ENCODE data around the gene GJA4.
"Not testable (repeated sequence)": the region's sequence is repeated elsewhere in the genome, so short reads cannot be mapped to it uniquely, and the experiment has no call there.

Gene GJA4

GRCh38 chr1:34768856-34769255 lies 23.9 kb upstream of the GJA4 start:
- no peak for DNase-seq

GRCh38 chr1:34770891-34771504 lies 21.8 kb upstream of the GJA4 start:
- DNase-seq: peak in 36 of 58 donors; percentile 4 to 82 (median 32)

DNA sequence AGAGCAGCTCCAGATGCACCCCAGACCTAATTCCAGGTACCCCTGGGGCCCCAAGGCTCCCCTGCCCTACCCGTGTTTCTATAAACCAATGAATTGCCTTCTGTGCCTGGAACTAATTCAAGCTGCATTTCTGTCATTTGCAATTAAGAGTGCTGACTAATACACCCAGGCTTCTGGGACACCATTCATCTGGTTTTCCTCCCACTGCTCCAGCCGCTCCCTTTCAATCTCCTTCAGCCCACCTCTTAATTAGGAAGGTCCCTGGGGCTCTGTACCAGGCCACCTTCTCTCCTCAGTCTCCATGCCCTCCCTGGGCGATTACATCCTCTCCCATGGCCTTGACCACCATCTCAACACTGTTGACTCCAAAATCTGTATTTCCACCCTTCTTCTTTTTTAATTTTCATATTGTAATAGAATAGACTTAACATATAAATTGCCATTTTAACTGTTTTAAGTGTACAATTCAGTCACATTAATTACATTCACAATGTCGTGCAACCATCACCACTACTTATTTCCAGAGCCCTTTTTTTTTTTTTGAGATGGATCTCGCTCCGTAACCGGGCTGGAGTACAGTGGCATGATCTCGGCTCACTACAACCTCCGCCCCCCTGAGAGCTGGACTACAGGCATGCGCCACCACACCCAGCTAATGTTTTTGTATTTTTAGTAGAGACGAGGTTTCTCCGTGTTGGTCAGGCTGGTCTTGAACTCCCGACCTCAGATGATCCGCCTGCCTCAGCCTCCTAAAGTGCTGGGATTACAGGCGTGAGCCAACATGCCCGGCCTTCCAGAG lies 21.0 kb upstream of the GJA4 start:
- peak in 3 of 58 donors; percentile 25 to 32 (median 31) for DNase-seq

DNA sequence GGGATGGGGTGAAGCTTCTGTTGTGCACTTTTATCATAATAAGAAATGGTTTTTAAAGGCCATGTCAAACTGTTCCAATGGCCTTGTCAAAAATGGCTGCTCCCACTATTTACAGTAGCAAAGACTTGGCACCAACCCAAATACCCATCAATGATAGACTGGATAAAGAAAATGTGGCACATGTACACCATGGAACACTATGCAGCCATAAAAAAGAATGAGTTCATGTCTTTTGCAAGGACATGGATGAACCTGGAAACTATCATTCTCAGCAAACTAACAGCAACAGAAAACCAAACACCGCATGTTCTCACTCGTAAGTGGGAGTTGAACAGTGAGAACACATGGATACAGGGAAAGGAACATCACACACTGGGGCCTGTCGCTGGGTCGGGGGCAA lies 19.7 kb upstream of the GJA4 start:
- not testable (repeated sequence) for DNase-seq

- no peak for DNase-seq
These were observed 17.8 kb upstream of the GJA4 start for GRCh38 chr1:34774957-34775356.

GRCh38 chr1:34776911-34777310 lies 15.9 kb upstream of the GJA4 start:
- DNase-seq: no peak

GRCh38 chr1:34777519-34778321 lies 15.1 kb upstream of the GJA4 start:
- DNase-seq: no peak

GRCh38 chr1:34778381-34778780 lies 14.4 kb upstream of the GJA4 start:
- DNase-seq: no peak

DNA sequence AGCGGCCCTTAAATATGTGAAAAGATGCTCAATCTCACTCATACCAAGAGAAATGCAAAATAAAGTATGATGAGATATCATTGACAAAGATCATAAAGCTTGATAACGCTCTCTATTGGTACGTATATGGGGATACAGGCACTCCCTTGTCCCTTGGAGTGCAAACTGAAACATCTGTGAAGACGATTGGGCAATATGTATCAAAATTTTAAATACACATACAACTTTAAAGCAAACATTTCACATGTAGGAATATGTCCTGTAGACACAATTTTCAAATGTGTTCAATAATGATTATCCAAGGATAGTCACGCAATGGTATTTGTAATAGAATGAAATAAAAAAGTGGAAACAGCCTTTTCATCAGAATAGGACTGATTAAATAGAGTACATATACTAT lies 13.8 kb upstream of the GJA4 start:
- DNase-seq: no peak

DNA sequence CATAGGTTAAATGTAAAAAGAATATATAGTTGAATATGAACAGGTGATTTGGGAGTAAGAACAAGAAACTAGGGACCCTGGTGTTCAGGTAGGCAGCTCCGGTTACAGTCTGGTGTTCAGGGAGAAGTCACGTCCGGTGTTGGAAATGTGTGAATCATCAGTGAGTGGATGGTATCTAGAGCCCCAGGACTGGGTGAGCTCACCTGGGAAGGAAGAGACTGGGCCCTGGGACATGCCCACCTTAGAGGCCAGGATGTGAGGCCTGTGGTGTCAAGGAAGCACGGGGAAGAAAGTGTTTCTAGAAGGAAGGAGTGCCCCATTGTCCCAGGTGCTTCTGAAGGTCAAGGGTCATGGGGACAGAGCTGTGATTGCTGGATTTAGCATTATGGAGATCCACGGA lies 13.3 kb upstream of the GJA4 start:
- no peak for DNase-seq

DNA sequence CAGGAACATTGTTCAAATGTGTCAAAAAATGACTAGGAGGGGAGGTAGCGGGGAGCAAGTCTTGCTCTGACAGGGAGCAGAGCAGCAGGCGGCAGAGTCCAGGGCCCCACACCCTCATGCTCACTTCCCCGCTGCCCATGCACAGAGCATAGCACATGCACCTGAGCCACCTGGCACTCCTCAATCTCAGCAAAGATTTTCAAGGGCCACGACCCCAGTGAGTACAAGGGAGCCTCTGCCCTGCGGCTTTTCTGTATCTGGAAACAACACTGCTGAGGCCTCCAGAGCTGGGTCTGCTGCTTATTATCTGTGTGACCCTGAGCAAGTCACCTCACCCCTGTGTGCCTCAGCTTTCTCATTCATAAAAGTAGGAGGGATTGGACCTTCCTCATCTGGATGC lies 12.8 kb upstream of the GJA4 start:
- DNase-seq: no peak

DNA sequence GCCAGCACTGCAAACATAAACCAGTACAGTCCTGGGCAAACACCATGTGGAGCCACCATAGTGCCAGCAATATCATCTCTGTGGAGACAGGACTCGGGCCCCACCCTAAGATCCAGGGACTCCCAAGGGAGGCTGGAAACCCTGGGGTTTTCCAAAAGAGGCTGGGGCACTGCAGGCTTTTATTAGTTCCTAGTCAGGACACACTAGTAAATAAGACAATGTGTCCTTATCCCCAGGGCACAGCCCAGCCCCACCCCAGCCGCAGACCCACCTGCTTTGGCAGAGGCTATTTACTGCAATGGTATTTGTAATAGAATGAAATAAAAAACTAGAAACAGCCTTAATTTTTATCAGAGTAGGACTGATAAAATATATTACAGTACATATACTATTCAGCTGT lies 12.3 kb upstream of the GJA4 start:
- no peak for DNase-seq

DNA sequence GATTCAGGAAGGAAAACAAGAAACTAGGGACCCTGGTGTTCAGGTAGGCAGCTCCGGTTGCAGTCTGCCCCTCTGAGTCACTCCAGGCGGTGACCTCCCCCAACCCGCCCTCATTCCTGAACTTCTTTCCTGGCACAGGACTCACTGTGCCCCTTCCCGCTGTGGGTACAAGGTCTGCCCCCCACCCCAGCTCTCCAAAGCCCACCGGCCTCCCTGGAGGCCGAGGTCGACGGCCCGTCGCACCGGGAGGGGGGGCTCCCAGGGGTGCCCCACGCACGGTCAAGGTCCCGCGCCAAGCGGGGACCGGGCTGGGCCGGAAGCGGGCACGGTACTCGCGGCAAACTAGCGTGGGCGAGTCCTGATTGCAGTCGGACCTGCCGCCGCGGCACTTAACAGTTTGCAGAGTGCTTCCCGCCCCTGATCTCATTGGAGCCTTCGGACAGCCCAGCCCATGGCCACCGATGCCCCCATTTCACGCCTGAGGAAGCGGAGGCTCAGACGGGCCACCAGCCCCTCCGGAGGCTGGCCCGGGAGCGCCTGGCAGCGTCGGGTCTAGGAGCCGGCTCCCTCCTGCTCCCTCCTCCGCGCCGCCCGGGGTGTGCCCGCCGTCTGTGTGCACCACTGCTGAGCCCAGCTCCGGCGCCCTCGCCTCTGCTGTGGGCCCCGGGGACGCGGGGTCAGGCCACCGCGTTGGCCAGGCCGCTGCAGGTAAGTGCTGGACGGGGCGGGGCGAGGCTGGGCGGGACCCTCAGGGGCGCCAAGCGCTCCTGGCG lies 11.5 kb upstream of the GJA4 start, which contains the start of gene GJB3:
GJB3 (plus strand) TSS at position 144 of the 773 bp plus-strand sequence. CDS start 3,549 bp downstream, outside the sequence.
- no peak for DNase-seq

GRCh38 chr1:34781844-34782391 lies 10.9 kb upstream of the GJA4 start:
- no peak for DNase-seq

GRCh38 chr1:34784751-34785221 lies 8.0 kb upstream of the GJA4 start:
- no peak for DNase-seq

- no peak for DNase-seq
These were observed 7.4 kb upstream of the GJA4 start for GRCh38 chr1:34785231-34785874.

DNA sequence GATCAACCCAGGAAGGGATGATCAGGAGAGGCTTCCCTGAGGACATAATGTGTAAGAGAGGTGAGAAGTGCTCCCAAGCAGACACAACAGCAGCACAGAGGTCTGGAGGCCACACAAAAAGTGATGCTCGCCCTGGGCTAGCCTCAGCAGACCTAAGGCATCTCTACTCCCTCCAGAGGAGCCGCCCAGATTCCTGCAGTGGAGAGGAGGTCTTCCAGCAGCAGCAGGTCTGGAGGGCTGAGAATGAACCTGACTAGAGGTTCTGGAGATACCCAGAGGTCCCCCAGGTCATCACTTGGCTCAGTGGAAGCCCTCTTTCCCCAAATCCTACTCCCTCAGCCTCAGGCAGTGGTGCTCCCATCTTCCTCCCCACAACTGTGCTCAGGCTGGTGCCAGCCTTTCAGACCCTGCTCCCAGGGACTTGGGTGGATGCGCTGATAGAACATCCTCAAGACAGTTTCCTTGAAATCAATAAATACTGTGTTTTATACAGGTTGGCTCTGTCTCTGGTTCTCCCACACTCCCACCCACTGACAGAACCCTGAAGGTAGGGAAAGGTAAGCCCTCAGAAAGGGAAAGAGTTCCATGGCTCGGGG lies 6.8 kb upstream of the GJA4 start:
- DNase-seq: no peak

DNA sequence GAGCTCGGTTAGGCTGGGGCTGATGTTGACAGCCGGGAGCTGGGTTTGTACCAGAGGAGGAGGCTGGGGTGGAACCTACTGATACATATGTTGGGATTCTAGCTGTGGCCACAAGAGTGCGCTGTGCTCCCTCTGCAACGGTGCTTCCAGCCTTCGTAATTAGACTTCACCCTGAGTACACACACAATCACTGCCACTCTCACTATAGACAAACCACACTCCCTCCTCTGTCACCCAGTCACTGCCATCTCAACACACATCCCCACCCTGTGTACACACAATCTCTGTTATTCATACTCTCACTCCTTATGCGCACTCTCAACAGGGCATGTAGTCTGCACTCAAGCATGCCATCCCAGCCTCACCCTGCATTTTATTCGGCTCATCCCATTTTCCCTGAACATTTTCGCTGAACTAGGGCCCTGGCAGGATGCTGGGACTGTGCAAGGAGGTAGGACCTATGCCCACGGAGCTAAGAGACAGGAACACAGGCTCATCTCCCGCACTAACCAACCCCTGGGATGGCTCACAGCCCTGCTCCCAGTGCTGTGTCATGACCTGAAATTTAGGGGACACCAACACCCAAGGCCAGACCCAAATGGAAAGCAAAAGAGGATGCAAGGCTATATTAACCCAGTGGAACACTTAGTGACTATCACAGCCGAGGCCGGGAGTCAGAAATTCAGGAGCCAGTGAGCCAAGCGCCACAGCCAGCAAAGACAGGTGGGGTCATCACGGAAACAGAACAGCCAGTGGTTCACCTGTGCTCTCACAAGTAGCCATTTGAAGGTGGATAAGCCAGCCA lies 6.1 kb upstream of the GJA4 start:
- DNase-seq: peak in 56 of 58 donors; percentile 17 to 82 (median 58)

Data from anterior cingulate cortex (tissue), 58 donors.